LNCAP (cell line): Measurements from ENCODE around the gene IFNA21.
A peak's percentile ranks its signal among the peaks of the same experiment; 100 is the strongest.
"Not testable (repeated sequence)": the region's sequence is repeated elsewhere in the genome, so short reads cannot be mapped to it uniquely, and the experiment has no call there.

ENCODE experiments used
- CTCF ChIP-seq: fragments of 450-650 bp; IDR thresholded peaks from 2 replicates; pipeline ENCODE4 v1.5.1; 2017; ENCODE audit warnings: mild to moderate bottlenecking

The IFNA21 gene

GRCh38 chr9:21166560-21166959 is at the start of gene IFNA21:
Gene IFNA21 (minus strand): TSS chr9:21166660. CDS start chr9:21166612, 48 bp downstream.
- not testable (repeated sequence) for TF ChIP-seq CTCF

DNA sequence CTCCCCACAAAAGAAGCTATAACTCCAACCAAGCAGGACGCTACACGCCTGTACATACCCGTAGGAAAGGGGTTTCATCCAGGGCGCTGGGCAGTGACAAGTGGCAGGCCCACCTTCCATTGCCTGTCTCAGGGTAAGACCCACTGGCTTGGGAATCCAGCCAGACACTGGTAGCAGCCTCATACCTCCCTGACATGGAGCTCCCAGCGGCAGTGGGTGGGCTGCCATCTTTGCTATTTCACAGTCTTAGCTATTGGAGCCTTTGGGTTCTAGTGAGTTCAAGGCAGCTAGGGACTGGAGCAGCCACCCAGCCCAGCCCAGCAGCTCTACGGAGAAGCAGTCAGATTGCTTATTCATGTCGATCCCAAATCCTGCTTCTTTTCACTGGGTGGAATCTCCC is 43.9 kb upstream of the IFNA21 start:
- TF ChIP-seq CTCF = no peak

DNA sequence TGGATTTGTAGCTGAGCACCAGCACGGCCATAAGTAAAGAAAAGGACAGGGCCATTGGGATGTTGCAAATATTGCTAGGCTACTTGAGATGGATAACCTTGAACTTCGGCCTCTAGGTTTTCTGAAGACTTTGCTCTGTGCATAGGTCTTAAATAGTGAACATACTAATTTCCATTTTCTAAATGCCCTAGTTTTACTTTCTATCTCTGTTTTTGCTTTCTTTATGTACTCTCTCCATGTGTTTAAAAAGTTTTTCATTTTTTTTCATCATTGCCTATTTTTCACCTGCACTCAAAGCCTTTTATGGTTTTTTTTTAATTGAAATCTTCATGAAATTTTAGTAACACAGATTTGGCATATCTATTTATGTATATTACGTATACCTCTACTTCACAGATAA is 40.6 kb upstream of the IFNA21 start, which contains the start of gene IFNA10:
Gene IFNA10, minus strand, starts transcription at position 101 of the 400 bp plus-strand sequence. Its CDS starts 46 bp downstream, at position 55.
- not testable (repeated sequence) for TF ChIP-seq CTCF

DNA sequence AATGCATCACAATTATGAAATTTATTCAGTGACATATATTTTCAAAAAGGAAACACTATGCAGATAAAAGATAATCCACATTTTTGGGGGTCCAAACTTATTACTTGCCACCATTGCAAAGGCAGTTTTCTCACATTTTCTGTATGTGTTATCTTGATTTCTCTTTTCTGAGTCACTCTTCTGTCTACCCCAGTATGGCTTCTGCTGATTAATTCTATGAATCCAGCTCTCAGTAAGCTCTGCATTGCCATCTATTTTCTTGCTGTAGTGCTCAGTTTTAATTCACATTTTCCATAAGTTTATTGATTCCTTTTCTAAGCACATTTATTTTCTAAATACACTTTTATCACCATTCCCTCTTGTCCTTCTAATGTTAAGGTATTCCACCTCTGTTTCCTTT is 38.7 kb upstream of the IFNA21 start:
- TF ChIP-seq CTCF = no peak

- not testable (repeated sequence) for TF ChIP-seq CTCF
Measured at GRCh38 chr9:21202105-21202504, 35.6 kb upstream of the IFNA21 start, which contains the start of gene IFNA7. Gene IFNA7 (minus strand): TSS chr9:21202205. CDS start chr9:21202165, 40 bp downstream.

GRCh38 chr9:21194867-21195776 is 28.7 kb upstream of the IFNA21 start:
- TF ChIP-seq CTCF = peak; percentile 74

- not testable (repeated sequence) for TF ChIP-seq CTCF
Measured at GRCh38 chr9:21187487-21187886, 21.0 kb upstream of the IFNA21 start, which contains the start of gene IFNA4. Gene IFNA4 (minus strand): TSS chr9:21187587. CDS start chr9:21187531, 56 bp downstream.
